UCSD-AML1 (cell line): Measurements from ENCODE around the gene HOXD8.
A peak's percentile ranks its signal among the peaks of the same experiment; 100 is the strongest.

Experiments used
- DNase-seq: peaks from one replicate; lab custom pipeline; 2025; ENCODE audit not compliant: unreplicated experiment; lab: John Stamatoyannopoulos, UW

Gene HOXD8

DNA sequence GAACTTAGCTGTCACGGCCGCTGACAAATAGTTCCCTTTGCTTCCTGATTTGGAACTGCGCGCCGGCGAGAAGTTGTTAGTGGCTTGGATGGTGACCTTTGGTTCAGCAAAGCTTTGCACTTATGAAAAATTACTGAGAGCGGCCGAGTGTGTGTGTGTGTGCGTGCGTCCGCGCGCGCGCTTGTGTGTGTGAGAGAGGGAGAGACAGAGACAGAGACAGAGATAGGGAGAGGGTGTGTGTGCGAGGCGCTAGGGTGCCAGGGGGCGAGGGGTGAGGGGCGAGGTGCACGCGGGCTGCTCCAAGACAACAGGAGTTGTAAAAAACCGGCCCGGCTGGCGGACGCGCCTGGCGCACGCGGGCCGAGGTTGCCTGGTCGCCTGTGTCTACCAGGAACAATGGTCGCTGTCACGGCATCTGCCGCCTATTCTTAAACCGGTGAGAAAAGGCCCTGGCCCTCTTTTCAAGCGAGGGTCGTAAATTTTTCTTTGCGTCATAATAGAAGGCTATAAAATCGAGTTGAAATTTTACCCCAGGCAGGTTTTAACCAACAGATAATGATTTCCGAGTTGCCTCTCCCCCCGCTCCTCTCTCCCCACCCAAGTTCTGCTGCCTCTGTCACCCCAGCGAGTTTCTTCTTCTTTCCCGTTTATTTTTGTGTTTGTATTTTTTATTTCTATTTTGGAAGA, 28.1 kb downstream of the HOXD8 start:
- DNase-seq: no peak

DNA sequence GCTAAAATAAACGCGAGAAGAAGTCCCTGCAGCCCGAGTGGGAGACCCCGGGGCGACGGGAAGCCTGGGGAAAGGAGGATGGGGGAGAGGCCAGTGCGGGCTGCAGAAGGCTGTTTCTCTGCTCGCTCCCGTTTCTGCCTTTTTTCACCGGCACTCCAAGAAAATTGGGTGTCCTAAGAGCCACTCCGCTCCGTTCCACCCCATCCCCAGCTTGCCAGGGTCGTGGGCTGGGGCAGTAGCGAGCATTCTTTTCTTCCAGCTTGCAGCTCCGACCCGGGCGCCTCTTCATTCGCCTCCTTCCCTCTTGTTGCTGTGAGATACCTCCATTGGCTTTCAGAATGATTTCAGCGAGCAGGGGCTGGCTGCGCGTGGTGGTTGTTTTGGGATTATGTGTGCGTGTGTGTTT, 28.7 kb downstream of the HOXD8 start:
- no peak for DNase-seq

DNA sequence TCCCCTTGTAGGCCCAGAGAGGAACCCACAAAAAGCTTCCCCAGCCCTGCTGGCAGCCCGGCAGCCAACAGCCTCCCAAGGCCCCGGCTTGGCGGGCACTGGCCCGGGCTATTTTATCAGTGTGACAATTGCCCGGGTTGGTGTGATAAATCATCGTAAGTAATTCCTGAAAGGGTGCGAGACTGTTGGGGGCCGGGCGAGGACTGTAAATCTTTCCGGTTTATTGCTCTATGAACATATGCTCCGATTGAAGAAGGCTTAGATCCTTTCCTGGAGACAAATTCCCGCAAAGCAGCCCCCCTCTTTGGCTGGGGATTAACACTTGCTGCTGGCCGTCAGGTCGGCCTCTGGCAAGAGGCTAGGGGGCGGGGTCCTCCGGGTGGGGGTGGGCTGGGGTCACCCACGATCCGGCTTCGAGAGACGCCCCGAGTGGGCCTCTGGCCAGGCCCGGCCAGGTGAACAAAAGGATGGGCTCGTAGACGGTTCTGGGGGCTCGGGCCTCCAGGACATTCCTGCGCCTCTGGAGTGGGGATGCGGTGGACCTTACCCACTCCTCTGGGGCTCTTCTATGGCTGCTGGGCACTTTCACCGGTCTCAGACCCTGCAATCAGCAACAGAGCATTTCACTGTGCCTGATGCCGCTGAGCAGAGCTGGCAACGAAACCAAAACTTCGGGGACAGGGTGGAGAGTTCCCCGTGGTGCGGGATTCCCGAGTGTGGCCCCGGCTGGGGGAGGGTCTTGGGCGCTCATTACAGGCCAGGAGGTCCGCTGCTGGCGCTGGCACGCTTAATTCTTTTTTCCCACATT, 29.6 kb downstream of the HOXD8 start:
- no peak for DNase-seq

DNA sequence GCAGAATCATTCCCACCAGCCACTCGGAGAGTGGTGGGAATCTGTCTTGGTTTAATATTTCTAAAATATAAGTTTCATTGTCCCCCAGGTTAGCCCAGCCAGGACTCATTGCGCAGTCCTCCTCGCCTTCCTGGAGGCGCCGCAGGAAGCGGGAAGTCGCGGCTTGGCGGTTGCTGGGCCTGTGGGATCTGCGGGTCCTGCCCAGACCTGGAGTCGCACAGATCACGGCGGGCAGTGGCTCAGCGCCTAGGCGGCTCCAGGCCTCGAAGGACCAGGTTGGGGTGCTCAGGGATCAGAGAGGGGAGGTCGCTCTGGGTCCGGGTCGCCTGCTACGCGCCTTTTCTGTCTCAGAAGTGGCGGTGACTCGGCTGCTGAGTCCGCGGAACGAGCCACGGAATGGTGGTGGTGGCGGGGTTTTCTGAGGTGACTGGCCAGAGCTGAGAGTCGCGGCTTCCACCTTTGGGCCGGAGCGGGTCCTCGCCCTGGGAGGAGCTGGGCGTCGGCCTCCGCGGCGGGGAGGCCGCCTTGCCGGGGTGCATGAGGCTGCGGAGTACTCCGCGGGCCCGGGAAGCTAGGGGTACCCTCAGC, 30.3 kb downstream of the HOXD8 start:
- DNase-seq: no peak

DNA sequence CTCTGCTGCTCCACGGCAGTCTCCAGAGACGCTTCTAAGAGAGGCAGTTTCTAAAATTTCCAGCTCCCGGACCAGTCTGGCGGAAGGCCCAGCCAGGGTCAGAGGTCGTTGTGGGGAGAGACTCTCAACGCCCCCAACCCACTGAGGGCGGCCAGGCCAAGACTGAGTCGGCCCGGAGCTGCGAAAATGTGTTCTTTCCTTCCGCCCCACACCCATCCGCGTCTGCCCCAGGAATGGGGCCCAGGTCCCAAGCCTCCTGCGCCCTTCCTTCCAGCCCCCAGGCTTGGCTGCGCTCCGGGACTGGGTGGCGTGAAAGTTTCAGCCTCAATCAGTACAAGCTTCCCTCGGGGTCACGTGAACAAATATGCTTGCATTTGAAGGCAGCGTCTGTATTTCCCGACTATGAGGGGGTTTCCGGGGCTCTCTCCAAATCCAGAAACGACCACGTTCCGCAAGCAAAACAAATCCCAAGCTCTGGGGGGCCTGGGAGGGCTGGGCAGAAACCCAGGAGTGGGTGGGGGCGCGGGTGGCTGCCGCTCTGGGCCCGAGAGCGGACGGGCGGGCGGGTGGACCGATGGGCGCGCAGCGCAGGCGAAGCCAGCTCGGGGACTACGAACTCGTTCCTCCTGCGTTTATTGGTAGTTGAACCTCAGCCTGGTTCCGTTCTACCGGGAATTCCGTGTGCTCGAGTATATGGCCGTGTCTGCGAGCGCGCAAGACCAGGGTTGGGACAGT, 30.9 kb downstream of the HOXD8 start:
- no peak for DNase-seq

DNA sequence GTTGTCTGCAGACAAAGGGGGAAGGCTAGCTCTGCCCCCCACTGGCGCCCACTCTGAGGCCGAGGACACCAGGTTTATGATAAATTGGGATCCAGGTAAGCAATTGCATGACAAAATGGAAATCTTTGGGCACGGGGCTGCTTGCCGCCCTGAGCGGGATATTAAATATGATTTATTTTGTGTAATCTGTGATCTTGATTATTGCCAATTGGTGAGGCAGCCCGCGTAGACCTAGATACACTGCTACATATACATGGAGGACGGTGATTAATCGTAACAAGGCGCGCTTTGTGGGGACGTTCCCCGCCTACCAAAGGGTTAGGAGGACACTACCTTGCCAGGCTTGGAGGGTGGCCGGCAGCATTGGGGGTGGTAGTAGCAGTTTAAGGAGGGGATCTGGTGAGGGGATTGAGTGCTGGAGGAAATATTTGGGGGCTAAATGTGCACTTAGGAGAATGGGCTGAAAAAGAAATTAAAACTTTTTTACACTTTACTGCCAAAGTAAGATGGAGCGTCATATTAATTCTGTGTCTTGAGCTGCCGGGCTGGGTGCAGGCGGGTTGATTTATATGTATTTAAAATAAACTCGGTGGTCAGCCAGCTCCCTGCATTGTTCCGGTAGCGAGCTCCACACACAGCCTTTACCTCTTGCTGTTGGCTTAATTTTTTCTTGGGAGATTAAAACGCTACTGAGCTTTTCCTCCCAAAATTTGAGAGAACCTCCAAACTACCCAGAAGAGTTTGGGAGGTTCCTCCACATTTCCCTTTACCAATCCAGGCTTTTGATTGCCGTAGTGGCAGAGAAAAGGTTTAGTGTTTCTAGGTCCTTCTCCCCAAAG, 31.7 kb downstream of the HOXD8 start:
- no peak for DNase-seq

DNA sequence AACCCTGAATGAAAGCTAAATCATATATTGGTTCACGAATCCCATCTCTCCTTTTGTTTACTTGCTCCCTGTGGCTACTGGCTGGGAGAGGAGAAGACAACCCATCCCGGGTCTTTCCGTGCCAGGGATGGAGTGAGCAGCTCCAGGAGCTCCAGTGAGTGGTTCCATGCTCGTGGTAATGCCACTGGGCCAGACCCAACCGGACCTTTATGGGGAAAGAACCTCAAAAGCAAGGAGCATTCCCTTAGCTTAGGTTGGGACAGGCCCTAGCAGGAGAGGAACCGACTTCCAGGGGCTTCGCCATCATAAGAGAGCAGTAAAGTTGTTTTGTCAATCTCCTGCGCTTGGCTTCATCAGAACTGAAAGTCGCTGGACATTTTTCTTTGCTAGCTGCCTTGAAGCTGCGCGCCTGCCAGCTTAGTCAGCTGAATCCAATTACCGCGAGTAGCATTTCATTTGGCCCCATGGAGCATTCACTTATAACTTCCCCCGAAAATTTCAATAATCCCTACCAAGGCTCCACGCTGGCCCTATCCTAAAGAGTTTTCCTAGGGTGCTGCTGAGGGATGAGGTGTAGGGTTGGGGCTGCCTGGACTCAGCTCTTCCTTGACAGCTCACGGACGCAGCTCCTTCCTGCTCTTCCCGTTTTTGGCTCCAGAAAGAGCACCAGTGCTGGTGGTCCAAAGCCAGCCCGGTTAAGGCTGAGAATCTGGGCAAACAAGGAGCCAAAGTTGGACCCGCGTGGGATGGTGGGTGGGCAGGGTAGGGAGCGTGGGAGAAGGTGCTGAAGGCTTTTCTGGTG, 32.5 kb downstream of the HOXD8 start:
- no peak for DNase-seq

DNA sequence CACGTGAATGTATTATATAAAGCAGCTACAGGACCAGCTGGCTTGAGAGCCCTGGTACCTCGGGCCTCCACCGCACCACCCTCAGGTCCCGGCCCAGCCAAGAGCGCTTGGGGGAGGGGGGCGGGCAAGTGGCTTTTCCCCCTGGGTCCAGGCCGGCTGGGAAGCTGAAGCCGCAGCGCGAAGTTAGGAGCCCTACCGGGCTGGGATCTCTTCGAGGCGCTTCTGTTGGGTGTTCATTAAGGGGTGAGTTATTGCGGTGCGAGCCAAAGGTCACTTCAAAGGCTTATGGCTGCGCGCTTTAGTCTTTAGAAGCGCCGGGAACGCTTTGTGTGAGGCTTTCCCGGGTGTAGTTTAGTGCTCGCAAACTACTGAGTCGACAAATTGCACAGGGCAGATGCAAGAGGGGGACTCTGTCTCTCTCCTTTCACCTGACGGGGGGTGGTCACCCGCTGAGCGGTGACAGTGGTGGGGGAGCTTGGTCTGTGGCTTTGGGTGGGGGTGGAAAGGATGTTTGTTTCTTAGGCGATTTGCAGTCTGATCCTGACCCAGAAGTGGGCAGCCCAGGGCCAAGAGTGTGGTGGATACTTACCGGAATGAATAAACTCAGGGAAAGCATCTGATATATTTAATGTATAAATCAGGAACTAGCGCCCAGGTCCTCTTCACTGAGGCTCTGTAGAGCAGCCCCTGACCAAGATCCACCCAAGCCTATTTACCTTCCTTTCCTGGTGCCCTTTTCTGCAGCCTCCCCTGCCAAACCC, 33.6 kb downstream of the HOXD8 start:
- no peak for DNase-seq

DNA sequence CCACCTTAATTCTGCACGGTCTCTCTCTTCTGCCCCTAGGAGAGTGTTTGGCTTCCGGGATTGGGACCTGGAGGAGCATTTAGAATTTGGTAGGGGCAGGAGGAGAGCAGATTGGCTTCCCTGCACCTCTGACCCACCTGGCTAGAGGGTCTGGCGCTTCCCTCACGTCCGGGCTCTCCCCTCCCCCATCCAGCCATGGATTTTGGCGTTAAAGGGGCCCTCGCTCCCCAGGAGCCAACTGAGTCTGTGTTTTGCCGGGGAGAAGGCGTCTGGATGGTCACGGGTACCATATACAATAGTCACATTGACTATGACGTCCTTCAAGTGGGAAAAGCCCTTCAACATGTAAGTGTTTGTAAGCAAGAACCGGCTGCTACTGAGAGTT, 34.2 kb downstream of the HOXD8 start:
- no peak for DNase-seq

DNA sequence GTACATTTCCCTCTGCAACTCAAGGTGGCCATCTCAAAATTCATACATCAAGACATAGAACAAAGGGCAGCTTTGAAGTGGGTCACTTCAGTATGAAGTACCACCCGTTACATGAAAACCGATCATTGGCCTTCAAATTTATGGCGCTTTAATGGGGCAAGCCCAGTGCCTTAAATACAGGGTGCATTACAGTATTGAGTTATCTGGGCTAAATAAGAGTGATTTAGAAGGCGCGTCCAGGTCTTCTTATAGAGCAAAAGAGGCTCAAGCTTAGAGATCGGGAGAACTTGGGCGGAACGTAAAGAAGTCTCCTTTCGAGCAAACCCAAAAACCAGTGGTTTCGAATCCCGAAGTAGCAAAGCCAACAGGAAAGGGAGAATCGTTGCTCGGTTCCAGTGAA, 34.7 kb downstream of the HOXD8 start:
- DNase-seq: no peak

DNA sequence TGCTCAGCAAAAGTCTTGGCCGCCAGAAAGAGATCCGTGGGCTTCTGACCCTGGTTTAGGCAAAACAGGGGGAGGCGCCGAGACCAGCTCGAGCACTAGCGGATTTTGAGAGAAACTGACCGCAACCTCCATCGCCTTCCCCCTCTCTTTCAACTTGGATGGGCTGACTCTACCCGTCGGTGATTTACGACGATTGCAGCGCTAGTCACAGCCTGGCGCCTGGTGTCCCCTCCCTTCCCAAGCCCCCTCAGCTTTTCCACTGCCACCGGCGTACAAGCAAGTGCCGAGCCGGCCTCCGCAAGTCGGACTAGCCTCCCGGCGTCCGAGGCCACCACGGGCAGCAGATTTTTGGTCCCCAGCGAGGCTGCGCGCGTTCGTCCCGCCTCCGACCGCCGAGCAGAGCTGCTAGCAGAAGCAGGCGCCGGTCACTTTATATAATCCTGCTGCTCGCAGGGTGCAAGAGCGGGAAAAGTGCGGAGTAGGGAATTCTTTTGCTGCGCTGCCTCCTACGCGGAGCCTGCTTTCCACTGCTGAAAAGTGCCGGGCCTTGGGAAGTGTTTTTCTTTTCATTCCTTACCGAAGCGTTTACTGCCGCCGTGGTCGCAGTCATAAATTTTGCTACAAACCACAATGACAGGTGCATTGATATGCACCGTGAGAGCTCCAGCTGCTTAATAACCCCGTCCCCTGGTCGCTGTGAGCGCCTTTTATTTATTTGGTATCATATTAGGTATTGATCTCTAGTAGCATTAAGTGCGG, 35.3 kb downstream of the HOXD8 start:
- DNase-seq: no peak

DNA sequence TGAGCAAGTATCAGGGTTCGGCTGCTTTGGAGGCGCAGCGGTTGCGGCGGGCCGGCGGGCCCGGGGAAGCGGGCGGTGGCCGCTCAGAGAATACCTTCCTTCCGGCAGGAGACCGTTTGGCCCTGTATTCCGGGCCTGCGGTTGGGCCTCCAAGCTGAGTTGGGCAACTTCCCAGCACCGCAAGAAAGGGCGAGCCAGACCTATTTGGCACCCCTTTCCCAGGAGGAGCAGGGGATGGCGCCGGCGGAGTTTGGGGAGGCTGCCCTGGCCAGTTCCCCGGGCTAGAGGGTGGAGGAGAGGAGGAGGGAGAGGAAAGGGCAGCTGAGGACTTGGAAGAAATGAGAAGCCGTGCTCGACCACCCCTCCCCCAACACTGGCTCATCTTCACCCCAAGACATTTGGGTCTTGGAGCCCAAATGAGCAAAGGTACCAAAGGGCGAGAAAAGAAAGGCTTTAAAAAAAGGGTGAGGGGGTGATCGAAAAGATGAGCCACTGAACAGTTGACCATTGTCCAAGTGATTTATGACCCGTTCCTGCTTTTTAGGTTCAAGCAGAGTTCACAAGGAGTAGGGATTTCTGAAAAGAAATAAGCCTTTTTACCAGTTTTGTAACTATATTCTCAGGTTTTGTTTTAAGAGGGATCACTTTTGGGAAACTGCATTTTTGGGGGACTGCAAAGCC, 36.0 kb downstream of the HOXD8 start:
- peak; percentile 16 for DNase-seq

DNA sequence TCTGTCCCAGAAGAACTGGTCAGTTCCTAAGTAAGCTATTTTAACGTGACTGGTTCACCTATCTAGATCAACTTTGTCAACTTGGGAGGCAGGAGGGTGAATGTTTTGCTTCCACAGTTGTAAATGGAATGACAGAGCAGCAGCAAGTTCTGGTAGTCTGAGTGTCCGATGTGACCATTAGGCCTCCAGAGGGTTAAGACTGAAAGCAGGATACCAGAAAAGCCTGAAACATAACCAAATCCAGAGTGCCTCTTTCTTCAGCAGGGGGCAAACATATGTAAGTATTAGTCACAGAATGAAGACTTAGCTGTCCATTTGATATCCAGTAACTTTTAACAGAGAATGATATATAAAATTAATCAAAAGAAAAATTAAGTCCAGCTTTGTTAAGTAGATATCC, 36.8 kb downstream of the HOXD8 start:
- no peak for DNase-seq

DNA sequence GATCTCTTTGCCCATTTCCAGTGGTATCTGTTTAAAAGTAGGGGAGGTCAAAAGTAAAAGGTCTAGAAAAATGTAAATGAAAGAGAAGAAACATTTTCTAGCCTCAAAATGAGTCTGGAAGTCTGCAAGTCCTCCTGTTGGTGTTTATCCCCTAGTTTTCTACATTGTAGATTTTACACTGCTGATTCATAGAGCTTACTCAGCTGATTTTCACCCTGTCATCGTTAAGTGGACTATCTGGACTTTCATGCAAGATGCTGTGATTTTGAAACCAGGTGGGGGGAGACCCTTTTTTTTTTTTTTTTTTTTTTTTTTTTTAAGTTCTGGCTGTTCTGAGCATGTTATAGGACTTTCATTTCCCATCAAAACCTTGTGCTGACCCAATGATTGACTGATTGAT, 37.9 kb downstream of the HOXD8 start:
- DNase-seq: no peak

DNA sequence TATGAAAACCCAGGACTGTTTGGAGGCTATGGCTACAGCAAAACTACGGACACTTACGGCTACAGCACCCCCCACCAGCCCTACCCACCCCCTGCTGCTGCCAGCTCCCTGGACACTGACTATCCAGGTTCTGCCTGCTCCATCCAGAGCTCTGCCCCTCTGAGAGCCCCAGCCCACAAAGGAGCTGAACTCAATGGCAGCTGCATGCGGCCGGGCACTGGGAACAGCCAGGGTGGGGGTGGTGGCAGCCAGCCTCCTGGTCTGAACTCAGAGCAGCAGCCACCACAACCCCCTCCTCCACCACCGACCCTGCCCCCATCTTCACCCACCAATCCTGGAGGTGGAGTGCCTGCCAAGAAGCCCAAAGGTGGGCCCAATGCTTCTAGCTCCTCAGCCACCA, 39.7 kb downstream of the HOXD8 start:
- no peak for DNase-seq

DNA sequence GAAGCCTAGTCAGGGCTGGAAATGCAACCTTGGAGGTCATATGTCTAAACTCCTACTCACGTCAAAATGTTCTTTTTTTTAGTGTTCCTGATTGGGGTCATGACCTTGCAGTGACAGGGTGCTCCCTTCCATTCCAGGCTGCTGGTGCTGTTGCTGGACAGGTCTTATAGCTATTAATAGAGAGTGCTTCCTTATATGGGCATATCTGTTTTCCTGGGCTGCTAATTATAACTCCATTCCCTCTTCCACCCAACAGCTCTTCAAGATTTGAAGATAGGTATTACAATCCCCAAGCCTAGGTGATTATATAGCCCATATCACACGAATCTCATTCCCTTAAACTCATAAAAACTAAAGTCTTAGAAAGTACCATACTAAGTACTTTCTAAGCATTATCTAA, 40.2 kb downstream of the HOXD8 start:
- no peak for DNase-seq

DNA sequence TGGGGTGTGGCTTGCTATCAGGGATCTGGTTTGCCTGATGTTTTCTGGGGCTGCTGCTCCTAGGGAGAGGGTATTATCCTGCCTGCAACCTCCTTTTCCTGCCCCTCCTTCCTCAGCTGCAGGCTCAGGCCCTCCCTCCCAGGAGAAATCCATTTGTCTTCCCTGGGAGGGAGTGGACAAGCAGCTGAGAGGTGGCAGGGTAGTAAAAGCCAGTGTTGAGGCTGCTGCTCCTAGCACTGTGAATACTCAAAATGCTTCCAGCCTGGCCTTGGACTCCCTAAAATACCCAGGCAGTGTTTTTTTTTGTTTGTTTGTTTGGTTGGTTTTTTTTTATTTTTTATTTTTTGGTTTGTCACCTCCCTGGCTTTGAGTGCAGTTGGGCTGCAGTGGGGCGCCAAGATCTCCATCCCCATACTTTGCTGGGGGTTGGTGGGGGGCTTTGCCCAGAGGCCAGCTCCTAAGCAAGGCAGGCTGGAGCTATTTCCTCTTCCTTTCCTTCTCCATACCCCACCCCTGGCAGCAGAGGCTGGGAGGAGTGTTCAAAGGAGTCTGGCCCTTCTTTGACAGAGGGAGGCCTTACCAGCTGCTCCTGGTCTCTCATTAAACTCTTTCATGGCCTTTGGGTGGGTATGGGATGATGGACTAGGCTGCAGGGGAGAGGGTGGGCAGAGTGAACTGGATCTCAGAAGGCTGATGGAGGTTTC, 41.2 kb downstream of the HOXD8 start:
- no peak for DNase-seq
